Measurements from ENCODE around the gene MSLN.

Gene MSLN

GRCh38 chr16:793414-793813 lies 32.9 kb downstream of the MSLN start:
- no peak for DNase-seq (ENCODE audit: low read depth)

GRCh38 chr16:794091-794822 lies 33.7 kb downstream of the MSLN start:
- DNase-seq (ENCODE audit: low read depth), result no peak

- no peak for DNase-seq (ENCODE audit: low read depth)
Observed at GRCh38 chr16:794853-795466, 34.4 kb downstream of the MSLN start.

GRCh38 chr16:795580-796229 lies 35.2 kb downstream of the MSLN start:
- no peak for DNase-seq (ENCODE audit: low read depth)

- no peak for DNase-seq (ENCODE audit: low read depth)
Observed at GRCh38 chr16:796296-797119, 36.0 kb downstream of the MSLN start.

- no peak for DNase-seq (ENCODE audit: low read depth)
Observed at GRCh38 chr16:797120-797420, 36.5 kb downstream of the MSLN start.

GRCh38 chr16:797686-798085 lies 37.2 kb downstream of the MSLN start:
- DNase-seq (ENCODE audit: low read depth), result no peak

GRCh38 chr16:798666-799065 lies 38.1 kb downstream of the MSLN start:
- DNase-seq (ENCODE audit: low read depth), result no peak

- no peak for DNase-seq (ENCODE audit: low read depth)
Observed at GRCh38 chr16:799111-799947, 38.8 kb downstream of the MSLN start.

- no peak for DNase-seq (ENCODE audit: low read depth)
Observed at GRCh38 chr16:799948-800833, 39.7 kb downstream of the MSLN start, which contains the start of gene GNG13. GNG13 (minus strand) TSS chr16:800734; CDS start chr16:799077, 1,657 bp downstream.

GRCh38 chr16:800834-801511 lies 40.4 kb downstream of the MSLN start:
- no peak for DNase-seq (ENCODE audit: low read depth)

GRCh38 chr16:801584-802363 lies 41.2 kb downstream of the MSLN start:
- DNase-seq (ENCODE audit: low read depth), result no peak

- DNase-seq (ENCODE audit: low read depth), result no peak
Observed at GRCh38 chr16:802461-802860, 41.9 kb downstream of the MSLN start.

GRCh38 chr16:802914-803753 lies 42.6 kb downstream of the MSLN start:
- no peak for DNase-seq (ENCODE audit: low read depth)

- no peak for DNase-seq (ENCODE audit: low read depth)
Observed at GRCh38 chr16:803754-804080, 43.2 kb downstream of the MSLN start.

- DNase-seq (ENCODE audit: low read depth), result no peak
Observed at GRCh38 chr16:804193-805048, 43.9 kb downstream of the MSLN start.

GRCh38 chr16:805474-805873 lies 44.9 kb downstream of the MSLN start:
- no peak for DNase-seq (ENCODE audit: low read depth)

All from T-helper 22 cell (primary cell).